Measurements from ENCODE around the gene GALNT17.

GRCh38 chr7:71695186-71695585 is 563.2 kb downstream of the GALNT17 start:
- TF ChIP-seq CTCF (IDR thresholded peaks at IDR 0.05) = no peak
- no peak for TF ChIP-seq POLR2A (IDR thresholded peaks at IDR 0.05)
